A549 (cell line): ENCODE results near the gene NPM1. TPM values are rescaled to one million over a fixed set of nuclear protein-coding genes. Genes with fewer than 3 reads are reported as not detected.
A peak's percentile ranks its signal among the peaks of the same experiment; 100 is the strongest.

Experiments
- ATAC-seq, 2 experiments: fragments of 200-7000 bp in 1 of 2; fragments of >200 bp in 1 of 2; cut with Nextera tagmentation in 1 of 2; cut with Tn5 transposase in 1 of 2; 3 replicates each; pipeline versions ENCODE4 v1.8.0 to v1.9.1; 2018 to 2020; ENCODE audit warnings: mild to moderate bottlenecking in 1 of 2, moderate library complexity in 1 of 2
- CTCF ChIA-PET: fragments of 300-600 bp; sonication (Branson Sonifier 250); formaldehyde crosslinking; extraction: SDS; loops from one replicate; lab custom pipeline; 2021; ENCODE audit warnings: antibody characterized with exemption, inconsistent platforms; lab: Yijun Ruan, JAX
- POLR2A ChIA-PET: fragments of 350-600 bp; formaldehyde crosslinking; extraction: SDS; loops from one replicate; lab custom pipeline; 2021; ENCODE audit warnings: antibody characterized with exemption, inconsistent platforms; lab: Yijun Ruan, JAX
- DNase-seq, 2 experiments: peaks; one replicate each; pipeline versions ENCODE4 v3.0.0 to v3.0.0-alpha.2; 2011 to 2016; ENCODE audit warnings: low read depth in 1 of 2, low spot score in 1 of 2
- FAIRE-seq: peaks from 2 replicates; lab custom pipeline; 2011; peaks lifted over from hg19 to GRCh38; lab: Jason Lieb, UNC
- H3K27ac ChIP-seq, 2 experiments: fragments of >200 bp; sonication (Bioruptor Twin); formaldehyde crosslinking; 3 replicates each; pipeline ENCODE4 v1.5.1; 2016 to 2017
- H3K4me1 ChIP-seq: fragments of >200 bp; sonication (Bioruptor Twin); formaldehyde crosslinking; 3 replicates; pipeline ENCODE4 v1.6.1; 2016
- H3K4me2 ChIP-seq: fragments of >200 bp; sonication (Bioruptor Twin); formaldehyde crosslinking; 3 replicates; pipeline ENCODE4 v1.6.1; 2016
- H3K4me3 ChIP-seq: fragments of >200 bp; sonication (Bioruptor Twin); formaldehyde crosslinking; 3 replicates; pipeline ENCODE4 v1.5.1; 2016
- H3K9me3 ChIP-seq: fragments of >200 bp; sonication (Bioruptor Twin); formaldehyde crosslinking; 3 replicates; pipeline ENCODE4 v1.6.1; 2016
- BHLHE40 ChIP-seq: IDR thresholded peaks from 2 replicates; pipeline ENCODE4 v1.6.1; 2012; ENCODE audit warnings: low read depth, low read length, inconsistent platforms
- CBX8 ChIP-seq: fragments of 200-600 bp; sonication (generic); IDR thresholded peaks from 2 replicates; pipeline ENCODE4 v1.6.1; 2016
- CHD2 ChIP-seq: fragments of 150-350 bp; IDR thresholded peaks from 2 replicates; pipeline ENCODE4 v1.6.1; 2014; ENCODE audit warnings: low read length; ENCODE audit not compliant: partially characterized antibody
- E2F6 ChIP-seq: IDR thresholded peaks from 2 replicates; pipeline ENCODE4 v1.6.1; 2012; ENCODE audit warnings: low read depth, borderline replicate concordance
- EHF ChIP-seq: fragments of 250-450 bp; sonication (Bioruptor Pico); IDR thresholded peaks from 2 replicates; pipeline ENCODE4 v1.5.0; 2020; ENCODE audit warnings: mild to moderate bottlenecking
- EP300 ChIP-seq, 2 experiments: fragments of >200 bp; sonication (Bioruptor Twin); formaldehyde crosslinking; IDR thresholded peaks; 2 replicates in 1 of 2; 3 replicates in 1 of 2; pipeline ENCODE4 v1.6.1; 2016 to 2017
- ESRRA ChIP-seq: fragments of 150-350 bp; IDR thresholded peaks from 2 replicates; pipeline ENCODE4 v1.6.1; 2014; ENCODE audit warnings: mild to moderate bottlenecking, low read length, borderline replicate concordance
- FOSB ChIP-seq: fragments of 250-450 bp; sonication (Bioruptor Pico); IDR thresholded peaks from 2 replicates; pipeline ENCODE4 v1.5.0; 2020; ENCODE audit warnings: mild to moderate bottlenecking, moderate library complexity
- FOXS1 ChIP-seq: fragments of 250-450 bp; sonication (Bioruptor Pico); IDR thresholded peaks from 2 replicates; pipeline ENCODE4 v1.5.0; 2020; ENCODE audit warnings: mild to moderate bottlenecking, moderate library complexity
- HEYL ChIP-seq: fragments of 250-450 bp; sonication (Bioruptor Pico); IDR thresholded peaks from 2 replicates; pipeline ENCODE4 v1.8.0; 2021; ENCODE audit warnings: mild to moderate bottlenecking, moderate library complexity
- HOXA7 ChIP-seq: fragments of 250-450 bp; sonication (Bioruptor Pico); IDR thresholded peaks from 2 replicates; pipeline ENCODE4 v1.5.0; 2020; ENCODE audit warnings: mild to moderate bottlenecking, moderate library complexity
- HOXB5 ChIP-seq: fragments of 250-450 bp; sonication (Bioruptor Pico); IDR thresholded peaks from 2 replicates; pipeline ENCODE4 v1.5.0; 2020; ENCODE audit warnings: mild to moderate bottlenecking, moderate library complexity
- JUN ChIP-seq, 2 experiments: fragments of >200 bp; sonication (Bioruptor Twin); formaldehyde crosslinking; IDR thresholded peaks; 2 replicates in 1 of 2; 3 replicates in 1 of 2; pipeline ENCODE4 v1.6.1; 2016 to 2017
- KDM1A ChIP-seq: fragments of 200-600 bp; sonication (generic); IDR thresholded peaks from 2 replicates; pipeline ENCODE4 v1.6.1; 2016; ENCODE audit warnings: low read depth, mild to moderate bottlenecking
- MYC ChIP-seq: IDR thresholded peaks from 2 replicates; pipeline ENCODE4 v1.6.1; 2012; ENCODE audit warnings: mild to moderate bottlenecking, inconsistent platforms, low read length, improper control_type of control experiment, borderline replicate concordance
- NPAS2 ChIP-seq: fragments of 250-450 bp; sonication (Bioruptor Pico); IDR thresholded peaks from 2 replicates; pipeline ENCODE4 v1.8.0; 2022; ENCODE audit warnings: mild to moderate bottlenecking, moderate library complexity, borderline replicate concordance
- POLR2A ChIP-seq: IDR thresholded peaks from 2 replicates; pipeline ENCODE4 v1.6.1; 2012; ENCODE audit warnings: mild to moderate bottlenecking, low read length
- RARB ChIP-seq: fragments of 250-450 bp; sonication (Bioruptor Pico); IDR thresholded peaks from 2 replicates; pipeline ENCODE4 v1.8.0; 2021; ENCODE audit warnings: mild to moderate bottlenecking, moderate library complexity
- RCOR1 ChIP-seq: fragments of 150-350 bp; IDR thresholded peaks from 2 replicates; pipeline ENCODE4 v1.6.1; 2014; ENCODE audit warnings: antibody characterized with exemption, low read length, low read depth
- TFCP2L1 ChIP-seq: fragments of 250-450 bp; sonication (Bioruptor Pico); IDR thresholded peaks from 2 replicates; pipeline ENCODE4 v1.5.0; 2021; ENCODE audit warnings: mild to moderate bottlenecking
- ZFP36 ChIP-seq: fragments of 450-650 bp; IDR thresholded peaks from 2 replicates; pipeline ENCODE4 v1.6.1; 2014; ENCODE audit warnings: borderline replicate concordance; ENCODE audit not compliant: partially characterized antibody
- ZNF302 ChIP-seq: fragments of 250-450 bp; sonication (Bioruptor Pico); IDR thresholded peaks from 2 replicates; pipeline ENCODE4 v1.9.0; 2021; ENCODE audit warnings: inconsistent platforms, mild to moderate bottlenecking, moderate library complexity
- ZSCAN20 ChIP-seq: fragments of 250-450 bp; sonication (Bioruptor Pico); IDR thresholded peaks from 2 replicates; pipeline ENCODE4 v1.8.0; 2022; ENCODE audit warnings: mild to moderate bottlenecking, moderate library complexity
- WGBS: methylation state at CpG from one replicate; pipeline ENCODE4 v1.1.6; 2017; ENCODE audit errors: missing lambda C conversion rate; 5-methylcytosine and 5-hydroxymethylcytosine counted together
- polyA plus RNA-seq, 4 experiments: library from polyadenylated mRNA; depleted of rRNA in 3 of 4; stranded (reverse); fragments of >200 nt; fragmentation: RNase III in 1 of 4; extraction: RNeasy Plus Mini Kit Qiagen cat#74134 plus additional on column Dnase treatment in 1 of 4; gene quantifications; 2 replicates in 3 of 4; 3 replicates in 1 of 4; pipeline ENCODE4 v1.2.3, GENCODE V29; 2011 to 2017
- TF ChIP-seq, protein P1 (sequence below): fragments of >200 bp; sonication (Bioruptor Twin); formaldehyde crosslinking; IDR thresholded peaks from 2 replicates; pipeline ENCODE4 v1.6.1; 2016
- TF ChIP-seq, protein P2 (sequence below): fragments of 200-600 bp; sonication (generic); IDR thresholded peaks from 2 replicates; pipeline ENCODE4 v1.6.1; 2016; ENCODE audit warnings: antibody characterized with exemption, mild to moderate bottlenecking, moderate library complexity
- TF ChIP-seq, protein P3 (sequence below): fragments of 450-650 bp; IDR thresholded peaks from 2 replicates; pipeline ENCODE4 v1.6.1; 2014; ENCODE audit warnings: antibody characterized with exemption
- TF ChIP-seq, protein P4 (sequence below): fragments of 150-350 bp; IDR thresholded peaks from 2 replicates; pipeline ENCODE4 v1.6.1; 2014; ENCODE audit warnings: low read depth, mild to moderate bottlenecking, low read length

The NPM1 gene
- polyA plus RNA-seq, 2 of the 4 experiments (the other 2 are of a cell fraction): 3,380 to 5,196 TPM

DNA sequence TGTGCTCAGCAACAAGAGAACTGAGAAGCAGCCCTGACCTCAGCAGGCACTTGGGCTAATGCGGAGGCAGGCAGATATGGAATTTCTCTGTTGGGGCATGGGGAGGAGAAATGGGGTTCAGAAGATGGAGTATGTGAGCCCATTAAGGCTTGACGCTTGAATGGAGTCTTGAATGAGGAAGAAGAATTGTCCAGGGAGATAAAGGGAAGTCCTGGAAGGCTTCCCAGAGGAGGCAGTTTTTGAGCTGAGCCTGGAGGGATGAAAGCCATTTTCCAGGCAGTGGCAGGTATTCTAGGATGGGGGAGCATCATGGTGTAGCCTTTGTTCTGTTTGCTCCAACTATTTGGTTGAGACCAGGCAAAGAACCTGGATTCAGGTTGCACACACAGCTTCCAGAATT lies 66.3 kb downstream of the NPM1 start:
- FAIRE-seq: no peak
- Histone ChIP-seq H3K4me1 (no peaks in the 10 kb centered on the region), H3K9me3 (no peaks in the 10 kb centered on the region), H3K4me2 (no peak overlapping the region), H3K27ac (no peak overlapping the region), H3K4me3 (no peak overlapping the region)
- TF ChIP-seq CHD2: no peak
- TF ChIP-seq ZFP36: peak; percentile 28
- 97% methylated on average over 2 of the region's 2 CpGs for WGBS
- ChIA-PET CTCF (interaction anchor here (0.9 to 1.5 kb wide), 5 partner anchors 31 to 454 kb away, joined by 3 to 6 read pairs (median 3); partner anchors contain the start of gene FGF18), POLR2A (no interaction called here)
- no peak for DNase-seq
- no peak for ATAC-seq

DNA sequence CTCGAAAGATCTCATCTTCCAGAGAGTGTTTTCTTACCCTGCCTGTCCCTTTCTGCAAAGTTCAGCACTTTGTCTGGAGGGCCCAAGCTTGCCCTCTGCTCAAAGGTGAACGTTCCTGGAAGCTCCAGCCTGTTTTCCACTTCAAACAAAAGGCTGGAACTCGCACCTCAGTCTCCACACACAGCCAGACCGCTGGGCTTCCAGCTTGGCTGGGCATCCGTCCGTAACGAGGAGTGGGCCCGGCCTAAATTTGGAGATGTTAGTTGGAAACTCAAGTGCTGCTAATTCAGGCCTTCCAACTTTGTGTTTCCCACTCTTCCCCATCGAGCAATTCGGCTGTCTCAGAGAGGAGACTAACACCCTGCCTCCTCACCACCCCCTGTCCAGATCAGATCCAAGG lies 66.9 kb downstream of the NPM1 start:
- ATAC-seq: no peak
- no peak overlapping the region for H3K4me3 ChIP-seq
- no peak overlapping the region for H3K27ac ChIP-seq
- CTCF ChIA-PET: interaction anchor here (0.9 to 1.5 kb wide), 3 partner anchors 36 to 454 kb away, joined by 3 to 6 read pairs (median 3); partner anchors contain the start of gene FGF18
- TF ChIP-seq BHLHE40 (no peak), RCOR1 (no peak), CHD2 (no peak), HOXA7 (CRISPR knock-in tag) (no peak), EP300 (IDR thresholded peaks at IDR 0.05) (no peak), FOXS1 (CRISPR knock-in tag) (no peak), MYC (no peak), POLR2A (no peak), FOSB (CRISPR knock-in tag) (no peak)
- TF ChIP-seq, protein P1, sequence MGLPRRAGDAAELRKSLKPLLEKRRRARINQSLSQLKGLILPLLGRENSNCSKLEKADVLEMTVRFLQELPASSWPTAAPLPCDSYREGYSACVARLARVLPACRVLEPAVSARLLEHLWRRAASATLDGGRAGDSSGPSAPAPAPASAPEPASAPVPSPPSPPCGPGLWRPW: no peak
- H3K9me3 ChIP-seq: no peaks in the 10 kb centered on the region
- H3K4me2 ChIP-seq: no peak overlapping the region
- no peak for DNase-seq
- no peaks in the 10 kb centered on the region for H3K4me1 ChIP-seq
- FAIRE-seq: no peak
- POLR2A ChIA-PET: no interaction called here
- 65% methylated on average over 10 of the region's 10 CpGs for WGBS

DNA sequence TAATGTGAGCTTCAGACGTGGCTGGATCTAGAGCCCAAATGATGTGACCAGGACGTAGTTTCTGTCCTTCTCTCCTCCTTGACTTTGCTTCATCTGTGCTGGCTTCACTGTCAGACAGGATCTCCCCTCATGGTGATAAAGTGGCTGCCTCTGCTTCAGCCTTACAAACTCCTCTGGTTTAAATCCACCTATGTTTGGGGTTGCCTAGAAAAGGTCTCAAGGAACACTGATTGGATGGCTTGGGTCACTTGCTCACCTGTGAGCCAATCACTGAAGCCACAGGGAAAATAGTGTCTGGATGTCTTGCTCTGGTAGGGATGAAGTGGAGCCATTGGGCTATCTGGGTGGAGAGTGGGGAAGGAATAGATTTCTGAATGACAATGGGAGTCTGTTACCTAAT lies 67.9 kb downstream of the NPM1 start:
- H3K27ac ChIP-seq: no peak overlapping the region
- H3K4me2 ChIP-seq: no peak overlapping the region
- TF ChIP-seq E2F6 (no peak), RARB (CRISPR knock-in tag) (no peak), CBX8 (no peak), HEYL (CRISPR knock-in tag) (no peak), ESRRA (no peak), HOXA7 (CRISPR knock-in tag) (no peak), HOXB5 (CRISPR knock-in tag) (no peak), KDM1A (no peak), FOSB (CRISPR knock-in tag) (no peak), TFCP2L1 (CRISPR knock-in tag) (no peak), ZNF302 (no peak), ZSCAN20 (CRISPR knock-in tag) (no peak), JUN (IDR thresholded peaks at IDR 0.05) (no peak), RCOR1 (no peak), NPAS2 (no peak), EHF (CRISPR knock-in tag) (no peak)
- TF ChIP-seq, protein P2, sequence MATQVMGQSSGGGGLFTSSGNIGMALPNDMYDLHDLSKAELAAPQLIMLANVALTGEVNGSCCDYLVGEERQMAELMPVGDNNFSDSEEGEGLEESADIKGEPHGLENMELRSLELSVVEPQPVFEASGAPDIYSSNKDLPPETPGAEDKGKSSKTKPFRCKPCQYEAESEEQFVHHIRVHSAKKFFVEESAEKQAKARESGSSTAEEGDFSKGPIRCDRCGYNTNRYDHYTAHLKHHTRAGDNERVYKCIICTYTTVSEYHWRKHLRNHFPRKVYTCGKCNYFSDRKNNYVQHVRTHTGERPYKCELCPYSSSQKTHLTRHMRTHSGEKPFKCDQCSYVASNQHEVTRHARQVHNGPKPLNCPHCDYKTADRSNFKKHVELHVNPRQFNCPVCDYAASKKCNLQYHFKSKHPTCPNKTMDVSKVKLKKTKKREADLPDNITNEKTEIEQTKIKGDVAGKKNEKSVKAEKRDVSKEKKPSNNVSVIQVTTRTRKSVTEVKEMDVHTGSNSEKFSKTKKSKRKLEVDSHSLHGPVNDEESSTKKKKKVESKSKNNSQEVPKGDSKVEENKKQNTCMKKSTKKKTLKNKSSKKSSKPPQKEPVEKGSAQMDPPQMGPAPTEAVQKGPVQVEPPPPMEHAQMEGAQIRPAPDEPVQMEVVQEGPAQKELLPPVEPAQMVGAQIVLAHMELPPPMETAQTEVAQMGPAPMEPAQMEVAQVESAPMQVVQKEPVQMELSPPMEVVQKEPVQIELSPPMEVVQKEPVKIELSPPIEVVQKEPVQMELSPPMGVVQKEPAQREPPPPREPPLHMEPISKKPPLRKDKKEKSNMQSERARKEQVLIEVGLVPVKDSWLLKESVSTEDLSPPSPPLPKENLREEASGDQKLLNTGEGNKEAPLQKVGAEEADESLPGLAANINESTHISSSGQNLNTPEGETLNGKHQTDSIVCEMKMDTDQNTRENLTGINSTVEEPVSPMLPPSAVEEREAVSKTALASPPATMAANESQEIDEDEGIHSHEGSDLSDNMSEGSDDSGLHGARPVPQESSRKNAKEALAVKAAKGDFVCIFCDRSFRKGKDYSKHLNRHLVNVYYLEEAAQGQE: no peak
- TF ChIP-seq, protein P3, sequence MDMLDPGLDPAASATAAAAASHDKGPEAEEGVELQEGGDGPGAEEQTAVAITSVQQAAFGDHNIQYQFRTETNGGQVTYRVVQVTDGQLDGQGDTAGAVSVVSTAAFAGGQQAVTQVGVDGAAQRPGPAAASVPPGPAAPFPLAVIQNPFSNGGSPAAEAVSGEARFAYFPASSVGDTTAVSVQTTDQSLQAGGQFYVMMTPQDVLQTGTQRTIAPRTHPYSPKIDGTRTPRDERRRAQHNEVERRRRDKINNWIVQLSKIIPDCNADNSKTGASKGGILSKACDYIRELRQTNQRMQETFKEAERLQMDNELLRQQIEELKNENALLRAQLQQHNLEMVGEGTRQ: no peak
- TF ChIP-seq, protein P4, sequence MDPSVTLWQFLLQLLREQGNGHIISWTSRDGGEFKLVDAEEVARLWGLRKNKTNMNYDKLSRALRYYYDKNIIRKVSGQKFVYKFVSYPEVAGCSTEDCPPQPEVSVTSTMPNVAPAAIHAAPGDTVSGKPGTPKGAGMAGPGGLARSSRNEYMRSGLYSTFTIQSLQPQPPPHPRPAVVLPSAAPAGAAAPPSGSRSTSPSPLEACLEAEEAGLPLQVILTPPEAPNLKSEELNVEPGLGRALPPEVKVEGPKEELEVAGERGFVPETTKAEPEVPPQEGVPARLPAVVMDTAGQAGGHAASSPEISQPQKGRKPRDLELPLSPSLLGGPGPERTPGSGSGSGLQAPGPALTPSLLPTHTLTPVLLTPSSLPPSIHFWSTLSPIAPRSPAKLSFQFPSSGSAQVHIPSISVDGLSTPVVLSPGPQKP: no peak
- H3K9me3 ChIP-seq: no peaks in the 10 kb centered on the region
- DNase-seq (no peak), FAIRE-seq (no peak), ATAC-seq (peak in 1 of 2 experiments; percentile 33; a peak in 2 of 6 replicates)
- ChIA-PET CTCF (no interaction called here), POLR2A (no interaction called here)
- 48% methylated on average over 2 of the region's 2 CpGs for WGBS
- no peak overlapping the region for H3K4me3 ChIP-seq
- no peaks in the 10 kb centered on the region for H3K4me1 ChIP-seq
